Iris pigment epithelial cell (primary cell): Measurements from ENCODE around the gene CORO7.

Source experiments
- DNase-seq: peaks from one replicate; pipeline ENCODE4 v3.0.0-alpha.2; 2011; ENCODE audit warnings: low read depth

The CORO7 gene

GRCh38 chr16:4371357-4372000 is 44.9 kb downstream of the CORO7 start, which contains the start of gene VASN:
Gene VASN, plus strand, starts transcription at chr16:4371848. Its CDS starts 9,030 bp downstream, at chr16:4380878.
- DNase-seq: peak; percentile 76

- DNase-seq: peak; percentile 89
Measured at GRCh38 chr16:4370570-4371356, 45.6 kb downstream of the CORO7 start.

- DNase-seq: no peak
Measured at GRCh38 chr16:4370151-4370550, 46.2 kb downstream of the CORO7 start.

GRCh38 chr16:4369007-4369733 is 47.2 kb downstream of the CORO7 start:
- no peak for DNase-seq

GRCh38 chr16:4367393-4367856 is 49.0 kb downstream of the CORO7 start:
- DNase-seq: no peak

- no peak for DNase-seq
Measured at GRCh38 chr16:4366016-4366415, 50.4 kb downstream of the CORO7 start.

GRCh38 chr16:4365615-4366014 is 50.8 kb downstream of the CORO7 start:
- DNase-seq: no peak

GRCh38 chr16:4365014-4365406 is 51.4 kb downstream of the CORO7 start:
- DNase-seq: no peak

- no peak for DNase-seq
Measured at GRCh38 chr16:4364196-4365013, 52.0 kb downstream of the CORO7 start.

GRCh38 chr16:4362476-4363135 is 53.8 kb downstream of the CORO7 start:
- DNase-seq: no peak

GRCh38 chr16:4361944-4362311 is 54.5 kb downstream of the CORO7 start:
- DNase-seq: no peak

GRCh38 chr16:4361033-4361943 is 55.1 kb downstream of the CORO7 start:
- no peak for DNase-seq

- DNase-seq: no peak
Measured at GRCh38 chr16:4360538-4361021, 55.8 kb downstream of the CORO7 start.

- no peak for DNase-seq
Measured at GRCh38 chr16:4359914-4360313, 56.5 kb downstream of the CORO7 start.

- no peak for DNase-seq
Measured at GRCh38 chr16:4358831-4359561, 57.4 kb downstream of the CORO7 start.

- no peak for DNase-seq
Measured at GRCh38 chr16:4358236-4358635, 58.2 kb downstream of the CORO7 start.

GRCh38 chr16:4356820-4357219 is 59.6 kb downstream of the CORO7 start:
- no peak for DNase-seq

- no peak for DNase-seq
Measured at GRCh38 chr16:4354512-4355409, 61.6 kb downstream of the CORO7 start.
